ENCODE measurements around the gene ZNF487. TPM values are rescaled to one million over a fixed set of nuclear protein-coding genes. Genes with fewer than 3 reads are reported as not detected.

ZNF487 gene
- total and polyA plus RNA-seq, 2 of the 13 experiments (the other 11 are each of a cell fraction or from before 2014, with no cell fraction given) = 7.4 to 8.8 TPM

- no peak for TF ChIP-seq ZNF44 (CRISPR knock-in tag; IDR thresholded peaks at IDR 0.05)
- TF ChIP-seq ETS1 (CRISPR knock-in tag; IDR thresholded peaks at IDR 0.05) = 0 out of 2 replicates have a peak, but pooled peaks have one; percentile 53
- TF ChIP-seq ZNF747 (CRISPR knock-in tag; IDR thresholded peaks at IDR 0.05; ENCODE audit: borderline replicate concordance) = no peak
- no peak for TF ChIP-seq LCORL (IDR thresholded peaks at IDR 0.05)
- TF ChIP-seq LCORL (CRISPR knock-in tag; IDR thresholded peaks at IDR 0.05) = no peak
- no peak for TF ChIP-seq CERS6 (CRISPR knock-in tag; IDR thresholded peaks at IDR 0.05)
- TF ChIP-seq AKNA (CRISPR knock-in tag; IDR thresholded peaks at IDR 0.05; ENCODE audit: borderline replicate concordance) = peak; percentile 69; the same call in 1 of the 2 replicates
- TF ChIP-seq ZNF687 (CRISPR knock-in tag; IDR thresholded peaks at IDR 0.05) = peak; percentile 75
- TF ChIP-seq ZBTB26 (CRISPR knock-in tag; IDR thresholded peaks at IDR 0.05; ENCODE audit: borderline replicate concordance) = no peak
- no peak for TF ChIP-seq SATB2 (CRISPR knock-in tag; IDR thresholded peaks at IDR 0.05)
- TF ChIP-seq ZNF883 (CRISPR knock-in tag; IDR thresholded peaks at IDR 0.05; ENCODE audit: not compliant biosample characterization) = no peak
- TF ChIP-seq TSC22D2 (CRISPR knock-in tag; IDR thresholded peaks at IDR 0.05; ENCODE audit: borderline replicate concordance) = no peak
- TF ChIP-seq RAD51 (IDR thresholded peaks at IDR 0.05; ENCODE audit: borderline replicate concordance) = no peak; the same call in 1 of the 2 replicates
- no peak for TF ChIP-seq CREBL2 (CRISPR knock-in tag; IDR thresholded peaks at IDR 0.05; ENCODE audit: borderline replicate concordance)
- TF ChIP-seq ZNF224 (CRISPR knock-in tag; IDR thresholded peaks at IDR 0.05) = 0 out of 2 replicates have a peak, but pooled peaks have one; percentile 8
Measured at GRCh38 chr10:43407576-43408330, 29.2 kb upstream of the ZNF487 start (continued).

Measured in HepG2 (cell line).